HEK293 (cell line): ENCODE data around the gene CDH24.

Experiments
- BCL11A ChIP-seq: fragments of 450-650 bp; formaldehyde crosslinking; IDR thresholded peaks from 2 replicates; pipeline ENCODE4 v1.5.1; 2016; ENCODE audit warnings: low read depth, missing biosample characterization, missing genetic modification characterization
- FEZF1 ChIP-seq: fragments of 450-650 bp; formaldehyde crosslinking; IDR thresholded peaks from 2 replicates; pipeline ENCODE4 v1.5.1; 2016; ENCODE audit warnings: missing biosample characterization, missing genetic modification characterization
- GLI4 ChIP-seq: fragments of 450-650 bp; formaldehyde crosslinking; IDR thresholded peaks from 2 replicates; pipeline ENCODE4 v1.5.1; 2016; ENCODE audit warnings: missing biosample characterization, missing genetic modification characterization
- KLF9 ChIP-seq: fragments of 450-650 bp; formaldehyde crosslinking; IDR thresholded peaks from 2 replicates; pipeline ENCODE4 v1.5.1; 2016; ENCODE audit warnings: missing biosample characterization, missing genetic modification characterization, low read depth
- REPIN1 ChIP-seq: fragments of 450-650 bp; formaldehyde crosslinking; IDR thresholded peaks from 2 replicates; pipeline ENCODE4 v1.5.1; 2017; ENCODE audit warnings: missing biosample characterization, missing genetic modification characterization, low read depth
- SALL2 ChIP-seq: fragments of 450-650 bp; formaldehyde crosslinking; IDR thresholded peaks from 2 replicates; pipeline ENCODE4 v1.5.0; 2017; ENCODE audit warnings: missing biosample characterization, mild to moderate bottlenecking, missing genetic modification characterization, borderline replicate concordance
- ZBTB1 ChIP-seq: fragments of 450-650 bp; formaldehyde crosslinking; IDR thresholded peaks from 2 replicates; pipeline ENCODE4 v1.5.1; 2016; ENCODE audit warnings: missing biosample characterization, missing genetic modification characterization
- ZBTB11 ChIP-seq: fragments of 450-650 bp; formaldehyde crosslinking; conservative IDR thresholded peaks from 2 replicates; pipeline ENCODE4 v1.5.1; 2016; ENCODE audit warnings: low read depth, missing biosample characterization, missing genetic modification characterization
- ZBTB26 ChIP-seq: fragments of 450-650 bp; formaldehyde crosslinking; optimal IDR thresholded peaks from 2 replicates; pipeline ENCODE3; 2016; ENCODE audit warnings: missing biosample characterization, mild to moderate bottlenecking, missing genetic modification characterization
- ZFP69B ChIP-seq: fragments of 450-650 bp; formaldehyde crosslinking; IDR thresholded peaks from 2 replicates; pipeline ENCODE4 v1.5.1; 2016; ENCODE audit warnings: missing biosample characterization, missing genetic modification characterization
- ZNF140 ChIP-seq: fragments of 450-650 bp; formaldehyde crosslinking; IDR thresholded peaks from 2 replicates; pipeline ENCODE4 v1.5.1; 2016; ENCODE audit warnings: missing biosample characterization, missing genetic modification characterization
- ZNF157 ChIP-seq: fragments of 450-650 bp; formaldehyde crosslinking; IDR thresholded peaks from 2 replicates; pipeline ENCODE4 v1.5.1; 2016; ENCODE audit warnings: missing biosample characterization, missing genetic modification characterization
- ZNF324 ChIP-seq: fragments of 450-650 bp; formaldehyde crosslinking; IDR thresholded peaks from 2 replicates; pipeline ENCODE4 v1.5.1; 2016; ENCODE audit warnings: missing biosample characterization, missing genetic modification characterization
- ZNF335 ChIP-seq: fragments of 450-650 bp; formaldehyde crosslinking; conservative IDR thresholded peaks from 2 replicates; pipeline ENCODE4 v1.5.1; 2016; ENCODE audit warnings: missing biosample characterization, missing genetic modification characterization
- ZNF391 ChIP-seq: fragments of 450-650 bp; formaldehyde crosslinking; IDR thresholded peaks from 2 replicates; pipeline ENCODE4 v1.5.1; 2016; ENCODE audit warnings: low read depth, missing biosample characterization, missing genetic modification characterization, borderline replicate concordance
- ZNF404 ChIP-seq: fragments of 450-650 bp; formaldehyde crosslinking; IDR thresholded peaks from 2 replicates; pipeline ENCODE4 v1.5.1; 2017; ENCODE audit warnings: missing biosample characterization, missing genetic modification characterization
- ZNF473 ChIP-seq: fragments of 450-650 bp; formaldehyde crosslinking; IDR thresholded peaks from 2 replicates; pipeline ENCODE4 v1.5.1; 2017; ENCODE audit warnings: missing biosample characterization, missing genetic modification characterization
- ZNF488 ChIP-seq: fragments of 450-650 bp; formaldehyde crosslinking; IDR thresholded peaks from 2 replicates; pipeline ENCODE4 v1.5.1; 2016; ENCODE audit warnings: missing biosample characterization, missing genetic modification characterization
- ZNF544 ChIP-seq: fragments of 450-650 bp; formaldehyde crosslinking; IDR thresholded peaks from 2 replicates; pipeline ENCODE4 v1.5.0; 2017; ENCODE audit warnings: missing biosample characterization, missing genetic modification characterization
- ZNF555 ChIP-seq: fragments of 450-650 bp; formaldehyde crosslinking; conservative IDR thresholded peaks from 2 replicates; pipeline ENCODE4 v1.5.1; 2017; ENCODE audit warnings: missing biosample characterization, mild to moderate bottlenecking, missing genetic modification characterization, inconsistent platforms
- ZNF626 ChIP-seq: fragments of 450-650 bp; sonication (Bioruptor Pico); formaldehyde crosslinking; IDR thresholded peaks from 2 replicates; pipeline ENCODE4 v1.5.1; 2018; ENCODE audit warnings: missing biosample characterization, missing genetic modification characterization, inconsistent platforms
- ZNF629 ChIP-seq: fragments of 450-650 bp; formaldehyde crosslinking; IDR thresholded peaks from 2 replicates; pipeline ENCODE4 v1.5.1; 2017; ENCODE audit warnings: missing biosample characterization, missing genetic modification characterization
- ZNF639 ChIP-seq: fragments of 450-650 bp; formaldehyde crosslinking; IDR thresholded peaks from 2 replicates; pipeline ENCODE4 v1.5.1; 2016; ENCODE audit warnings: missing biosample characterization, missing genetic modification characterization
- ZNF660 ChIP-seq: fragments of 450-650 bp; IDR thresholded peaks from 2 replicates; pipeline ENCODE4 v1.5.1; 2018; ENCODE audit warnings: missing biosample characterization, mild to moderate bottlenecking, missing genetic modification characterization
- ZNF664 ChIP-seq: fragments of 450-650 bp; formaldehyde crosslinking; IDR thresholded peaks from 2 replicates; pipeline ENCODE4 v1.5.1; 2016; ENCODE audit warnings: missing biosample characterization, missing genetic modification characterization
- ZNF76 ChIP-seq: fragments of 450-650 bp; formaldehyde crosslinking; IDR thresholded peaks from 2 replicates; pipeline ENCODE4; 2016; ENCODE audit warnings: low read depth, missing biosample characterization, missing genetic modification characterization, borderline replicate concordance
- ZSCAN23 ChIP-seq: fragments of 450-650 bp; formaldehyde crosslinking; IDR thresholded peaks from 2 replicates; pipeline ENCODE4 v1.5.1; 2016; ENCODE audit warnings: missing biosample characterization, missing genetic modification characterization
- TF ChIP-seq, protein P1 (sequence below): fragments of 450-650 bp; formaldehyde crosslinking; IDR thresholded peaks from 2 replicates; pipeline ENCODE4 v1.5.1; 2016; ENCODE audit warnings: missing biosample characterization, missing genetic modification characterization
- TF ChIP-seq, protein P2 (sequence below): fragments of 450-650 bp; formaldehyde crosslinking; IDR thresholded peaks from 2 replicates; pipeline ENCODE4 v1.5.1; 2016; ENCODE audit warnings: missing biosample characterization, missing genetic modification characterization, borderline replicate concordance

CDH24 gene

GRCh38 chr14:23094666-23095195, 37.4 kb upstream of the CDH24 start, which contains the start of gene ACIN1 (continued):
- TF ChIP-seq ZNF639 (tag by site-specific recombination) (no peak), ZNF626 (tag by site-specific recombination) (no peak), ZNF555 (tag by site-specific recombination) (no peak), ZNF404 (no peak), ZNF473 (tag by site-specific recombination) (no peak), ZNF335 (tag by site-specific recombination) (peak; percentile 87), FEZF1 (tag by site-specific recombination) (no peak), ZNF157 (tag by site-specific recombination) (no peak), ZBTB1 (tag by site-specific recombination) (0 out of 2 replicates have a peak, but pooled peaks have one; percentile 24), ZNF140 (tag by site-specific recombination) (no peak), ZNF664 (tag by site-specific recombination) (no peak), ZNF76 (tag by site-specific recombination) (peak; percentile 22; the same call in 1 of the 2 replicates), ZNF324 (tag by site-specific recombination) (peak; percentile 91), ZNF391 (tag by site-specific recombination) (peak; percentile 81; the same call in 1 of the 2 replicates), KLF9 (tag by site-specific recombination) (peak; percentile 24; the same call in 1 of the 2 replicates), ZBTB26 (tag by site-specific recombination) (peak; percentile 97), ZSCAN23 (no peak), ZNF660 (tag by site-specific recombination) (0 out of 2 replicates have a peak, but pooled peaks have one; percentile 13), SALL2 (tag by site-specific recombination) (no peak), ZNF544 (tag by site-specific recombination) (no peak), ZFP69B (peak; percentile 76), REPIN1 (tag by site-specific recombination) (no peak), ZNF629 (peak; percentile 39; the same call in 1 of the 2 replicates), BCL11A (no peak), GLI4 (tag by site-specific recombination) (0 out of 2 replicates have a peak, but pooled peaks have one; percentile 50), ZBTB11 (tag by site-specific recombination) (no peak), ZNF488 (tag by site-specific recombination) (no peak)
- TF ChIP-seq, protein P1, sequence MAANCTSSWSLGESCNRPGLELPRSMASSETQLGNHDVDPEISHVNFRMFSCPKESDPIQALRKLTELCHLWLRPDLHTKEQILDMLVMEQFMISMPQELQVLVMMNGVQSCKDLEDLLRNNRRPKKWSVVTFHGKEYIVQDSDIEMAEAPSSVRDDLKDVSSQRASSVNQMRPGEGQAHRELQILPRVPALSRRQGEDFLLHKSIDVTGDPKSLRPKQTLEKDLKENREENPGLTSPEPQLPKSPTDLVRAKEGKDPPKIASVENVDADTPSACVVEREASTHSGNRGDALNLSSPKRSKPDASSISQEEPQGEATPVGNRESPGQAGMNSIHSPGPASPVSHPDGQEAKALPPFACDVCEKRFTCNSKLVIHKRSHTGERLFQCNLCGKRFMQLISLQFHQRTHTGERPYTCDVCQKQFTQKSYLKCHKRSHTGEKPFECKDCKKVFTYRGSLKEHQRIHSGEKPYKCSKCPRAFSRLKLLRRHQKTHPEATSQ (tag by site-specific recombination): peak; percentile 53; the same call in 1 of the 2 replicates
- TF ChIP-seq, protein P2, sequence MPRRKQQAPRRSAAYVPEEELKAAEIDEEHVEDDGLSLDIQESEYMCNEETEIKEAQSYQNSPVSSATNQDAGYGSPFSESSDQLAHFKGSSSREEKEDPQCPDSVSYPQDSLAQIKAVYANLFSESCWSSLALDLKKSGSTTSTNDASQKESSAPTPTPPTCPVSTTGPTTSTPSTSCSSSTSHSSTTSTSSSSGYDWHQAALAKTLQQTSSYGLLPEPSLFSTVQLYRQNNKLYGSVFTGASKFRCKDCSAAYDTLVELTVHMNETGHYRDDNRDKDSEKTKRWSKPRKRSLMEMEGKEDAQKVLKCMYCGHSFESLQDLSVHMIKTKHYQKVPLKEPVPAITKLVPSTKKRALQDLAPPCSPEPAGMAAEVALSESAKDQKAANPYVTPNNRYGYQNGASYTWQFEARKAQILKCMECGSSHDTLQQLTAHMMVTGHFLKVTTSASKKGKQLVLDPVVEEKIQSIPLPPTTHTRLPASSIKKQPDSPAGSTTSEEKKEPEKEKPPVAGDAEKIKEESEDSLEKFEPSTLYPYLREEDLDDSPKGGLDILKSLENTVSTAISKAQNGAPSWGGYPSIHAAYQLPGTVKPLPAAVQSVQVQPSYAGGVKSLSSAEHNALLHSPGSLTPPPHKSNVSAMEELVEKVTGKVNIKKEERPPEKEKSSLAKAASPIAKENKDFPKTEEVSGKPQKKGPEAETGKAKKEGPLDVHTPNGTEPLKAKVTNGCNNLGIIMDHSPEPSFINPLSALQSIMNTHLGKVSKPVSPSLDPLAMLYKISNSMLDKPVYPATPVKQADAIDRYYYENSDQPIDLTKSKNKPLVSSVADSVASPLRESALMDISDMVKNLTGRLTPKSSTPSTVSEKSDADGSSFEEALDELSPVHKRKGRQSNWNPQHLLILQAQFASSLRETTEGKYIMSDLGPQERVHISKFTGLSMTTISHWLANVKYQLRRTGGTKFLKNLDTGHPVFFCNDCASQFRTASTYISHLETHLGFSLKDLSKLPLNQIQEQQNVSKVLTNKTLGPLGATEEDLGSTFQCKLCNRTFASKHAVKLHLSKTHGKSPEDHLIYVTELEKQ (tag by site-specific recombination): no peak
